ENCODE results near the gene TBCA.
"Not testable (repeated sequence)": the region's sequence is repeated elsewhere in the genome, so short reads cannot be mapped to it uniquely, and the experiment has no call there.

The TBCA gene

GRCh38 chr5:77772729-77773128 is 3.4 kb downstream of the TBCA start:
- no peak for DNase-seq (ENCODE audit: low read depth)

DNA sequence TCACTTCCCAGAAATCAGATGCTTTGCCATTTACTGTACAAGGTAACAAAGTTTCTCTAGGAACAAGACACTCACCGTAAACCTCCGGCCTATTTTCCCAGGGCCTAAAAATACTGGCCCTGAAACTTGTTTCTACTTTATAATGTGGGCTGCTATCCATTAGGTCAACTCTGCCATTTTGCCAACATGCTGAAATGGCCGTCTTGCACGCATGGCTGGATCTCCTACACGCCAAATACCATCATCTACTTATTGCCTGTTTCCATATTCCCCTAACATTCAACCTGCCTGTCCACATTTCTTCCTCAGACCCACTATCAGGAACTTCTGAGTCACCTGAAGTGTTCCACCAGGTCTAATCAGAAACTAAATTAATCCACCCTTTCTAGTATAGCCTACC is 4.7 kb downstream of the TBCA start:
- DNase-seq (ENCODE audit: low read depth): no peak

- DNase-seq (ENCODE audit: low read depth): no peak
Observed at GRCh38 chr5:77770293-77771005, 5.7 kb downstream of the TBCA start.

DNA sequence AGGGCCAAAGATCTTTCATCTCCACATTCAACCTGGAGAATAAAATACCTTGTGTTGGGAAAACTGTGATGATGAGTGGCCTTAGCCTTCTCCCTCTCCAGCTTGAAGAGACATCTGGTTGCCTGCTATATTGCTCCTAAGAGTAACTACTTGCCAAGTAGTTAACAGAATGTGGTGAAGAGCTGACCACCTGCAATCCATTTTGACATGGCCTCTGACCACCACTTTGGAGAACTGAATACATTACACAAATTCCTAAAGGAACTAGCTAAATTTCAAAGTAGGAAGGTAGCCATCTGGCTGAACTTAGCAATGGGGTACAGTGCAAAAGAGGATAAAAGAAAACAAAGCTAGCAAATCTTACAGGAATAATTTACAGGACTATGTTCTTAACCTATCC is 7.2 kb downstream of the TBCA start:
- no peak for DNase-seq (ENCODE audit: low read depth)

DNA sequence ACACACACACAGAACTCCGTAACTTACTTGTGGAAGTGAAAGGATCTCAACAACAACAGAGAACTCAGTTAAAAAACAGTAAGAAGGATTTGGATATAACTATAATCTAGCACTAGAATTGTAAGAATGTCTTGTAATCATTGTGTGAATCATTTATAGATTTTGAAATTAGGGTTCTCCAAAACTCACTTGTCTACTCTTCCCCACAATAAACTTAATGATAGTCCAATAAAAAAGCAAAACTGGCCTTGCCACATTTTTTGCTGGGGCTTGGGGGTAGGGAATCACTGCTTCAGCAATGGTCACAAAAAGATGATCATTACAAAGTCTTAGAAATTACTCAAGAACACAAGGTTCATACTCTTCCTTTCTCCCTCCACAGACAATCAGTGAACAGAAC is 8.8 kb downstream of the TBCA start:
- no peak for DNase-seq (ENCODE audit: low read depth)

DNA sequence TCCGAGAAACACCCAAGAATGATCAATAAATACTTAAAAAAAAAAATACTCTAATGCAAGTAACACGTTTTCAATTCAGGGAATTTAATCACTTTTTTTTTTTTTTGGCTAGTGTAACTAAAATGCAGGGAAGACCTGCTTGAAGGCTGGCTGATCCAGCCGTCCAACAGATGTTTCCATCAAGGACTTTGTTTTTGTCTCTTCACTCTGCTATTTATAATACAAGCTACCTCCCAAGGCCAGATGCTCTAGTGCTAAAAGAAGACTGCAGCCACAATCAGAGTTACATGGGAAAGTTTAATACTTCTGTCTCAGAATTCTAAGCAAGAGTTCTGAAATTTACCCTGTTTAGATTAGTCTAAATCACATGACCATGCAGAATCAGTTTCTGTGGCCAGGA is 14.5 kb downstream of the TBCA start:
- DNase-seq (ENCODE audit: low read depth): no peak

DNA sequence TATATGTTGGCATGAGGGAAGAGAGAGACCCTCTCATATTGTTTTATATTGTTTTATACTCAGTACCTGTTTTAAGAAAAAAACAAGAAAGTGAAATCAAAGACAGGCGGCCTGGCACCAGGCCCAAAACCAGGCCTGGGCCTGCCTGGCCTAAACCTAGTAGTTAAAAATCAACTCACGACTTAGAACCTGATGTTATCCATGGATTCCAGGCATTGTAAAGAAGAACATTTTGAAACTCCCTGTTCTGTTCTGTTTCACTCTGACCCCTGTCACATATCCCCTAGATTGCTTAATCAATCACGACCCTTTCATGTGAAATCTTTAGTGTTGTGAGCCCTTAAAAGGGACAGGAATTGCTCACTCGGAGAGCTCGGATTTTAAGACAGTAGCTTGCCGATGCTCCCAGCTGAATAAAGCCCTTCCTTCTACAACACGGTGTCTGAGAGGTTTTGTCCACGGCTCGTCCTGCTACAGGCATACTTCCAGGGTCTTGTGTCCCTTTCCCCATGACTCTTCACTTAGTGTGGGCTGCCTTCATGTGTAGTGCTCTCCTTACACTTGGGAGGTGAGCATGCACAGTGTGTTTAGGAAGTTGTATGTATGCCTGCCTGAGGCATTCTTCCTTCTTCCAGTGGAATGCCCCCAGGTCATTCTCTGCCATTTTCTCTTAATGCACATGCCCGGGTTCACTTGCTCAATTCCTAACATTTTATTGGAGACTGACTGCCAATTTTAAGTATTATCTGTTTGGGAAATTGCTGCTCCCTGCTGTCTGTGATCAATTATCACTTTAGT is 17.8 kb downstream of the TBCA start:
- DNase-seq (ENCODE audit: low read depth): no peak

DNA sequence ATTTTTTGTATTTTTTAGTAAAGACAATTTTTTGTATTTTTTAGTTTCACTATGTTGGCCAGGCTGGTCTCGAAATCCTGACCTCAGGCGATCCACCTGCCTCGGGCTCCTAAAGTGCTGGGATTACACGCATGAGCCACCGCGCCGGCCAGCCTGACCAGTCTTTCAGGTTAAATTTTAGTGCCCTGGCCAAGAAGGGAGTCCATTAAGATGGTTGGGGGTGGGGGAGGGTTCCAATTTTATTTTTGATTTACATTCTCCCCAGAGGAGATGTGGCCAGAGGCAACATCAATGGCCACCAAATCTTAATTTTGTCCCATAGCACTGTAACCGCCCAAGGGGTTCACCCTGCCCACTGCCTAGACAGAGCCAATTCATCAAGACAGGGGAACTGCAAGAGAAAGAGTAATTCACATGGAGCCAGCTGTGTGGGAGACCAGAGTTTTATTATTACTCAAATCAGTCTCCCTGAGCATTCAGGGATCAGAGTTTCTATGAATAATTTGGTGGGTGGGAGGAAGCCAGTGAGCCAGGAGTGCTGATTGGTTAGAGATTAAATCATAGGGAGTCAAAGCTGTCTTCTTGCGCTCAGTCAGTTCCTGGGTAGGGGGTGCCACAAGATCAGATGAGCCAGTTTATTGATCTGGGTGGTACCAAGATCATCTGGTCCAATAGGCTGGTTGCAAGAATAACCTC is 24.7 kb downstream of the TBCA start:
- no peak for DNase-seq (ENCODE audit: low read depth)

- not testable (repeated sequence) for DNase-seq (ENCODE audit: low read depth)
Observed at GRCh38 chr5:77750928-77751327, 25.2 kb downstream of the TBCA start.

GRCh38 chr5:77748160-77748559 is 28.0 kb downstream of the TBCA start:
- DNase-seq (ENCODE audit: low read depth): no peak

GRCh38 chr5:77744116-77744515 is 32.0 kb downstream of the TBCA start:
- DNase-seq (ENCODE audit: low read depth): no peak

GRCh38 chr5:77743181-77743580 is 33.0 kb downstream of the TBCA start:
- no peak for DNase-seq (ENCODE audit: low read depth)

- no peak for DNase-seq (ENCODE audit: low read depth)
Observed at GRCh38 chr5:77741608-77742007, 34.5 kb downstream of the TBCA start.

DNA sequence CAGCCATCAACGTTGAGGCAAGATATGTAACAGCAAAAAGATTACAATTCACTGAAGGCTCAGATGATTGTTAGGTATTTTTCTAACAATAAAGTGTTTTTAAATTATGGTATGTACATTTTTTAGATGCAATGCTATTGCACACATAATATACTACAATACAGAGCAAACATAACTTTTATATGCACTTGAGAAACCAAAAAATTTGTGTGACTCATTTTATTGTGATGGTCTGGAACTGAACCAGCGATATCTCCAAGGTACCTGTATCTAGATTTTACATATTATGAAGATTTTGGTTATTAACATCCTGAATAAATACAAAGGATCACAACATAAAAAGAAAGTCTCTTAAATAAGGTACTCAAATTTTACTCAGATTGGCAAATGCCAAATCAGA is 41.3 kb downstream of the TBCA start:
- no peak for DNase-seq (ENCODE audit: low read depth)

DNA sequence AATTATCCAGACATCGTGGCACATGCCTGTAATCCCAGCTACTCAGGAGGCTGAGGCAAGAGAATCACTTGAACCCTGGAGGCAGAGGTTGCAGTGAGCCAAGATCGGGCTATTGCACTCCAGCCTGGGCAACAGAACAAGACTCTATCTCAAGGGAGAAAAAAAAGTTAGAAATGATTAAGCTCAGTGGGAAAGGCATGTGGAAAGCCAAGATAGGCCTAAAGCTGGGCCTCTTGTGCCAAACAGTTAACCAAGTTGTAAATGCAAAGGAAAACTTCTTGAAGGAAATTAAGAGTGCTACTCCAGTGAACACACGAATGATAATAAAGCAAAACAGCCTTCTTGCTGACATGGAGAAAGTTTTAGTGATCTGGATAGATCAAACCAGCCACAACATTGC is 43.0 kb downstream of the TBCA start:
- DNase-seq (ENCODE audit: low read depth): no peak

- no peak for DNase-seq (ENCODE audit: low read depth)
Observed at GRCh38 chr5:77727190-77727589, 48.9 kb downstream of the TBCA start.

DNA sequence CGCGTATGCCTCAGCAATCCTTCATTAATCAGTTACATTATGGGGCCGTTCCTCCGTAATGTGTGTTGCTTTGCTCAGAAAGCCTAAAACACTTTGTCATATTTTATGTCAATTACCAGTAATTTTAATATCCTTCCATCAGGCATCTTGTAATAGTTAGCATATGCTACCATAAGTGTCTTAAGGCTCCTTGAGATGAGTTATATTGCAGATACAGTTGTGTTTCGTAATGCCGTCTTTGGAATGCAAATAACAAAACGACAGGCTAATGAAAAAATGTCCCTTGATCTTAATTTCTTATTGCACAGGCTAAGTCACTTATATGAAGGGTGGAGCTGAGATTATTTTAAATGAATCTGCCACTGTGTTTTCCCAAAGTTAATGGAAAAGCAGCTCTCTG is 50.5 kb downstream of the TBCA start:
- no peak for DNase-seq (ENCODE audit: low read depth)

DNA sequence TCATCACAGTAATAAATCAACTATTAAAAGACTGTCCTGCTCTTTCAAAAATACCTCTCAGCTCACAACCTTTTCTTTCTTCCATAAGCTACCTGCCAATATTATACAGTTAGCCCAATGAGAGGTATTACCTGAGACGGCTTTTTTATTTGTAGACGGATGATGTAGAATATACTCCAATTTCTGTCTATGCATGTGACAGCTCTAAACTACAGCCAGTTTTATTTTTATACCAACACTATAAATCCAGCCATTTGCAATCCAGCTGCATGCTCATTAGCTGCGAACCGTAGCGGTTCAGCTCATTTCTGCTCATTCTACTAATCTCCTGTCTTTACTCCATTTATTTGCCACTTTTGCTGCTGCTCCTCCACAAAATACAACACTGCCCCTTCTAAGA is 51.2 kb downstream of the TBCA start:
- no peak for DNase-seq (ENCODE audit: low read depth)

DNA sequence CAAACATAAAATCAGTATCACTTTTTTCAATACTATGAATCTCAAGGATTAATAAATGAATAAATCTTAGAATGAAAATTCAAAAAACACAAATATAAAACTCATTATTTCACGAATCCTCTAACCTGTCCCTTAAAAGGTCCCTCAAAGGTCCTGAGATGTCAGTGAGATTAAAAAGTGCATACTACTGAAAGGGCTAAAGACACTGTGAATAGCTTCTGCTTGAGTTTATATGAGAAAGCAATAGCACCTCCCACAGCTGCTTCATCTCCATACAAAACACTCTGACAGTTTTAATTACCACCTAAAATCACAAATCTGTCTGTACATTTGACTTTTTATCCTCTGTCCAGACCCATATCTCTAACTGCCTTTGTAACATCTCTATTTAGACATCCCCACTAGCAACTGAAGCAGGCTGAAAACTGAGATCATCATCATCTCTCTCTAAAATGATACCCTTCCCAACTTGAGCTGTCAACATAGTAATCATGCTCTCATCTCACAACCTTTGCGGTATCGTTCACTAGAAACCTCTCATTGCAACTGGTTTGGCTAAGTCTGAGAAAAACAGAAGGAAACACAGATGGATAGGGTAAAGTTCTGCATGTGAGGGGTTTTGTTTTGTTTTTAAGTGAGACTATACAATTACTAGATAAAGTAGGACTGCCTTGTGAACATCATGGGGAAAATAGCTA is 56.3 kb downstream of the TBCA start:
- DNase-seq (ENCODE audit: low read depth): no peak

- DNase-seq (ENCODE audit: low read depth): no peak
Observed at GRCh38 chr5:77718934-77719610, 57.1 kb downstream of the TBCA start.

- no peak for DNase-seq (ENCODE audit: low read depth)
Observed at GRCh38 chr5:77709993-77710685, 66.0 kb downstream of the TBCA start.

Measured in stimulated activated CD8-positive, alpha-beta memory T cell treated with anti-CD3 and anti-CD28 coated beads, Interleukin-15, amount 100 ng/mL, for 1 hour (primary cell).